Measurements from ENCODE around the gene TMED10.

Gene TMED10

DNA sequence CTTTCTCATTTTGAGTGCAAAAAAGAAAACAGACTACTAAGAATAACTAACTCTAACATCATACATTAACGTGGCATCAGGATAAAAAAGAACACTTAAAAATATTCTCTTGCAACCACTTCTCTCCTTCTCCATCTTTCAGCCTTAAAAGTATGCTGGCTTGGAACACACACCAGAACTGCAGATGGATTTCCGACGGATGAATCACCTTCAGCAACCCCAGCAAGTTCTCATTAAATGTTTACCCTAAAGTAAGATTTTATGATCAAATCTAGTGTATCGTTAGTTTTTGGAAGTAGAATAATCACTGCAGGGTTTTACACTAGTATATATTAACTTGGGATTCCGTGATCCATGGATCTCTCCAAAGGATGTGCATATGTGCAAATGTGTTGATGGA is 50.8 kb downstream of the TMED10 start:
- no peak for DNase-seq

DNA sequence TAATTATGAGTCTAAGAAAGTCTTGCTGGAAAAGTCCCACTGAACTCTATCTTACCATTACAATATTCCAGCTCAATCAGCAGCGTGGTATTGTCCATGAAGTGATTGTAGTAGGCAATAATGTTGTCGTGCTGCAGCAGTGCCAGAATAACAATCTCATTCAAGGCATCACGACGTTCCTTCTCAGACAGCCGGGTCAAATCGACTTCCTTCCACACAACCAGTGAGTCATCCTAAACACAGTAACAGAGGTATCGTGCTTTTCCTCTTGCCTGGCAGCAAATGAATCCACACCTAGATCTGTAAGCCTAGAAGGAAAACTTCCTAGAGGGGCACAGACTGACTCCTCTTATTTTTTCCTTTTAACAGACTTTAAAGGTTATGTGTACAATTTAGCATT is 52.4 kb downstream of the TMED10 start:
- DNase-seq, result no peak

DNA sequence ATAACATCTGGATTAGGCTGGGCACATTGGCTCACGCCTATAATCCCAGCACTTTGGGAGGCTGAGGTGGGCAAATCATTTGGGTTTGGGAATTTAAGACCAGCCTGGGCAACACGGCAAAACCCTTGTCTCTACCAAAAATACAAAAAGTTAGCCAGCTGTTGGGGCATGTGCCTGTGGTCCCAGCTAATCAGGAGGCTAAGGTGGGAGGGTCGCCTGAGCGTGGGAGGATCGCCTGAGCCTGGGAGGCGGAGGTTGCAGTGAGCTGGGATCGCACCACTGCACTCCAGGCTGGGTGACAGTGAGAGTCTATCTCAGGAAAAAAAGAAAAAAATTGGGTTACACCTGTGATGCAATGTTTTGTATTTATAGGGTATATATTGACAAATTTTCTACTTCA is 54.9 kb downstream of the TMED10 start:
- DNase-seq, result no peak

DNA sequence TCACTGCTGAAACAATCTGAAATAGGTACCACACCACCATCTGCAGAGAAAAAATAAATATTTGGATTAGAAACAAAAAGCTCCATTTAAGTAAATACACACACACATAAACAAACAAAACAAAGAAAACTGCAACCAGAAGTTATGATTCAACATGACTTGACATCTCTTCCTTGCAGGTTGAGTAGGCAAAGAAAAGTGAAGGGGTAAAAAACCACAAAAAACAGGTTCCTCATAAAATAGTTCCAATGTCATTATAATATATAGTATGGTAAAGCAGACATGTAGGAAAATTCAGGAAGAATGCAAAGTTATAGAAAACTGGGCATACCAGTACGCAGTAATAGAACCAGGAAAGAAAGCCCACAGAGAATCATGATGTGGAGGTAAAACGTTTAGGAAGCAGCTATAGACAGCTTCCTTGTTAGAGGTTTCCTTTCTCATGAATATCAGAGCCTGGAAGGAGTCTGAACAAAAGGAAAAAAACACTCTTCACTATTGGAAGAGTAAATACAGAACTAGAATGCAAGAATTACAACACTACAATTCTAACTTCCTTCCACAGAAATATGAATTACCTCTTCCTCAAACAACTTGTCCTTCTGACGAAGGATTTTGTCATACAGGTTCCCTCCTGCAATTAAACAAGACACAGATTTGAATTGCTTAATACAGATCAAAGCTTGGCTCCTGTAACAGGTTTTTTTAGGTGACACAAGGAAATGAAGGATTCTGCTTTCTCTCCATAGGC is 55.7 kb downstream of the TMED10 start:
- no peak for DNase-seq

- no peak for DNase-seq
Observed at GRCh38 chr14:75119056-75119455, 57.4 kb downstream of the TMED10 start.

DNA sequence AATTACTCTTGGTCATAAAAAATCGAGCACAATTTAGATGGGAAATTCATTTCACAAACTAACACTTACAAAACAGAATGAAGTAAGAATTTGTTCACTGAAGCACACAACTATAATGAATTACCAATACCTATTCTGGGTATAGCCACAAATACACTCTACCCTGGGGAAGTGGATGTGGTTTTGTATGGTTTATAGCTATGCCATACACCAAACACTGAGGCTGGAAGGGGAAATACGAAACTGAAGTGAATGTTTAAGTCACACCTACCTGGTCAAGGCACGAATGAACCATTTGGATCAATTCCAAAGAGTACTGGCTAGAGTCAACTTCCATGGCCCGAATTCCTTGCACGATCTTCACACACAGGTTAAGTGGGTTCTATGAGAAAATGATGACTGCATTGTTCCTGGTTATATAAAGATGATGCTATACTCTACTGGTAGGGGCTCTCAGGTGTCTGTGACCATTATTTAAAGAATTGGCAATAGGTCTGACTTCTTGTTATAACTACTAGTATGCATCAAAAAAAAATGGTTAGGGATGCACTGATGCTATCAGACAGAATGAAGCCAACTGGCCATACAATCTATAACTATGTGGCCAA is 62.4 kb downstream of the TMED10 start:
- no peak for DNase-seq

- no peak for DNase-seq
Observed at GRCh38 chr14:75109877-75110276, 66.5 kb downstream of the TMED10 start.

DNA sequence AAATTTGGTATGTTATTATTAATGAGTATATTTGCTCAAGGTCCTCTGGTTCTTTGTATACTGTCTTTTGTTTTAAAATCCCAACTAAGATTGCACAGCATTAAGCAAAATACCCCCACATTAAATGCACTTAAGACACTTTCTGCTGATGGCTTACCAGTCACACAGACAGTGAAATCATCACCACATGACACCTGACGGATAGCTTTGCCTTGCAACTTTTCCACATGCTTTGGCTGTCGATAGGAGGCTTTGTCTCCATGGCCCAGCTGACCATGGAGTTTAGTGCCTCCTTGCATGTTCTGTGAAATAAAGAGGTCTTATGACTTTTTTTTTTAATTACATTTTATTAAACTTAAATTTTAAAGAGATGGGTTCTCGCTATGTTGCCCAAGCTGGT is 69.2 kb downstream of the TMED10 start:
- DNase-seq, result no peak

DNA sequence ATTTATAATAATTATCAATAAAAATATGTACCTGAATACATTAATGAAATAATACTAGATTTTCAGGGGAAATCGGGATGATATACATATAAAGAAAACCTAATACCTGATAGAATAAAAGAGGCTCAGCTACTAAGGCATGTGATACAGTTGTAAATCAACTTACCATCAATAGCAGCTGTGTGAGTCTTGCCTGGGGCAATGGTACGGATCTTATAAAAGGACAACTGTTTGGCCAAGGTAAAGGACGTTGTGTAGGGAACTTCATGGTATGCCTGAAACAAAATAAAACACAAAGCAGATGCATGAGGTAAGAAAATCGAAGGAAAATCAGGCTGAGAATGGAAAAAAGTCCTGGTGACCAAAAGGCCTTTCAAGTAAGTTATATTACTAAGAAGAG is 74.9 kb downstream of the TMED10 start:
- no peak for DNase-seq

DNA sequence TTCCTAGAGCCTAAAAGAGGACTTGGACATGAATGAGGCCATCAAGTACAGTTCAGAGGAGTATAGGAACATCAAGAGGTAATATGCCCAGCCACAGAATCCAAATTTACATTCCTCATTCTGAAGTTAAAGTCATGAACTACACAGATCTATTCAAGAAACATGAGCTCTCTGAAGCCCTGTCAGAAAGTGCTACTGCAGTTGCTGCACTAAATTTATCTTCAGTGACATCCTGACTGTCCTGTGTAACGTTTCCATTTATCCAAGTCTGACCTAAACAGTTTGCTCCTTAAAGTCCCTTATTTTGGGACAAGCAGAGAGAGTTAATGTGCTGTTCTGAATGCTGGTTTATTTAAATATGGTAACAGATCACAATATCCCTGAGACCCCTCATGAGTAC is 77.7 kb downstream of the TMED10 start:
- no peak for DNase-seq

DNA sequence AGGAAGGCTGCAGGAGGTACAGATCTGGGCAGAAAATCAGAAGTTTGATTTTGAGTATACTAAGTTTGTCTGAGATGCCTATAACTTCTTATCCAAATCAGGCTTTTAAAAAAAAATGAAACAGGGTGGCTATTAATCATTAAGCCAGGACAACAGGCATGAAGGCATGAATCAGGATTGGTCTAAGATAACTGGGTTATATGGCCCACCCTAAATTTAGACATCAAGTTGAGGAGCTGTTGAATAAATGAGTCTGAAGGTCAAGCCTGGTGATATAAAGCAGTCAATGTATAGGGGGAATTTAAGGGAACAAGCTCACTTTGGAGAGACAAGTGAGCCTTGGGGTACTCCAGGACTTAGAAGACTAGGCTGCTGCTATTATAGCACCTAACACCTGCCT is 78.2 kb downstream of the TMED10 start:
- DNase-seq, result no peak

GRCh38 chr14:75096959-75097358 is 79.5 kb downstream of the TMED10 start:
- DNase-seq, result no peak

GRCh38 chr14:75095690-75096089 is 80.7 kb downstream of the TMED10 start:
- no peak for DNase-seq

DNA sequence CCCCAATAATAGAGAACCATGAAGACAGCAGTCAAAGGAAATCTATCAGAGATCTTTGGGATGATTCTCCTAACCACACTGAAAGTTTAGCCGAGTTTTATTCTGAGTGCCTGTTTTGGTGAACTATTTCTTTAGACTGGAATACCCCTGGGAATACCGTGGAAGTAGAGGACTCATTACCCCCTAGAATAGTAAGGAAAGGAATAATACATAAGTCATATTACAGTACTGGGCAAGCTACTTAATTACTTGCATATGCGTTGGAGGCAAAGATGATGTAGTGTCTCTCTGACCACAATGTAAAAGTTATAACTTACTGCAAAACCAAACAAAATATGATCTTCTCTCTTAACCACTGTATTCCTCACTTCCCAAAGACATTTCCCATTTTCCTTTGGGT is 81.5 kb downstream of the TMED10 start:
- DNase-seq, result no peak

DNA sequence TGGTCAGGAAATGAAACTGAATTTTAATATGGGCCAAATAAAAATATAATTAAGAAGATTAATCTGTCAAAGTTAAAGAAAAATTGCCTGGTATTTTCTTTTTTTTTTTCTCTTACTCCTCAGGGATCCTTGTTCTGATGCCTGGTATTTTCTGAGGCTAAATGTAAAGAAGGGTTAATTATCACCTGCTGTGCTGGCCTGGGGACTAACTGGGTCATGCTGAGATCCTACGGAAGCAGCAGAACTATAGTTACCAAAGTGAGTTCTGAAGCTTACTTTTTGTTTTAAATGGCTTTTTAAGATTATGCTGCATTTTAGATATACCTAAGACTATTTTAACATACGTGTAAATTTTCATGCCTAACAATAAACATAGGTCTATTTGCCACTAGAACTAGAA is 83.7 kb downstream of the TMED10 start:
- DNase-seq, result no peak

- no peak for DNase-seq
Observed at GRCh38 chr14:75091251-75091650, 85.2 kb downstream of the TMED10 start.

- DNase-seq, result no peak
Observed at GRCh38 chr14:75090353-75090752, 86.1 kb downstream of the TMED10 start.

- DNase-seq, result peak; percentile 25
Observed at GRCh38 chr14:75088566-75089373, 87.6 kb downstream of the TMED10 start.

- DNase-seq, result no peak
Observed at GRCh38 chr14:75088153-75088552, 88.3 kb downstream of the TMED10 start.

GRCh38 chr14:75084513-75084912 is 91.9 kb downstream of the TMED10 start:
- no peak for DNase-seq

DNA sequence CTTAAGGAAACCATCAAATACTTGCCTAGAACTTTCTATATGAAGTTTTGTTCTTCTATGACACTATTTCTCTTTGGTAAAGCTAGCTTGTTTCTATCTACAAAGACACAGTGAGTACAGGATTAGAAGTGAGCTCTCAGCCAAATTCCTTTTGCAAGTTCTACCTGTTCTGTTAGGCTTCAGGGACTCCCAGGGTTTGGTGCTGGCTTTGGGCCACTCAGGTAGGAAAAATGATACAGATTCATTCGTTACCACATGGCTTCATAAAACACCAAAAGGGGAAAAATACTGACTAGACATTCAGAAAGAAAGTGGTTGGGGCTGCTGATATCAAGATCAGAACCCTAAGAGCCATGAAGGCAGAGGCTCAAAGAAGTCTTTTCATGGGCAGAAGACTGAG is 93.1 kb downstream of the TMED10 start:
- DNase-seq, result no peak

DNA sequence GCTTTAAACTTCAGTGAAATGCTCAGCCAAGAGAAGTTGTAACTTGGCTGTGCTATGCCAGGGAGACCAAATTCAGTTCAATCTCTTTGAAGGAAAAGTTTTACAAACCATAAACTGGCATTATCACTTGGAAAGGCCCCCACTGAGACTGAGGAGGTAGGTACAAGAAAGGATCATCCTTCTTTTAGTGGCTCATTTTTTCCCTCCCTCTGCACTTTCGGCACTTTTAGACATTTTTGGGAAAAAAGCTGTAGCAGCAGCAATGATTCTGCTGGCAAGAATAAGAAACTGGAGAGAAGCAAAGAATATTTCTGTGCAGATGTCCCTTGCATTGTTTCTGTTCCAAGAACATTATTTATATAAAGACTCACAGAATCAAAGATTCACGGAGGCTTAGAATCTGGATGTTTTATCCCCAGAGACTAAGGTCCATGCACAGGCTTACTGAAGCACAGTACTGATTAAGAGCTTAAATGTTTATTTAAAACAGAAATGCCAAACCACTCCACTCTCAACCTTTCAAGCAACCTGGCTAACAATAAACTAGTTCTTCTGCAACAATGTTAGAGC is 94.7 kb downstream of the TMED10 start:
- DNase-seq, result no peak

Measured in DMS79 (cell line).